Prostate gland (tissue), 2 donors: Measurements from ENCODE around the gene DCST1.
A peak's percentile ranks its signal among the peaks of the same experiment; 100 is the strongest.

Experiments
- POLR2A ChIP-seq: fragments of 450-650 bp; IDR thresholded peaks from one replicate; pipeline ENCODE4 v1.6.1; 2016; ENCODE audit warnings: antibody characterized with exemption, mild to moderate bottlenecking
- POLR2AphosphoS5 ChIP-seq: sonication (generic); formaldehyde crosslinking; IDR thresholded peaks from one replicate; pipeline ENCODE4 v1.6.1; 2017; ENCODE audit warnings: antibody characterized with exemption
- TF ChIP-seq, protein P1 (sequence below), 4 experiments: fragments of 200-600 bp in 2 of 4; fragments of 450-650 bp in 2 of 4; sonication (generic) in 2 of 4; IDR thresholded peaks; 1 replicate in 3 of 4; 2 replicates in 1 of 4; pipeline ENCODE4 v1.5.1; 2016 to 2019; ENCODE audit warnings: antibody characterized with exemption in 4 of 4, mild to moderate bottlenecking in 2 of 4, moderate library complexity in 2 of 4

- TF ChIP-seq POLR2A = no peak
- TF ChIP-seq, protein P1, sequence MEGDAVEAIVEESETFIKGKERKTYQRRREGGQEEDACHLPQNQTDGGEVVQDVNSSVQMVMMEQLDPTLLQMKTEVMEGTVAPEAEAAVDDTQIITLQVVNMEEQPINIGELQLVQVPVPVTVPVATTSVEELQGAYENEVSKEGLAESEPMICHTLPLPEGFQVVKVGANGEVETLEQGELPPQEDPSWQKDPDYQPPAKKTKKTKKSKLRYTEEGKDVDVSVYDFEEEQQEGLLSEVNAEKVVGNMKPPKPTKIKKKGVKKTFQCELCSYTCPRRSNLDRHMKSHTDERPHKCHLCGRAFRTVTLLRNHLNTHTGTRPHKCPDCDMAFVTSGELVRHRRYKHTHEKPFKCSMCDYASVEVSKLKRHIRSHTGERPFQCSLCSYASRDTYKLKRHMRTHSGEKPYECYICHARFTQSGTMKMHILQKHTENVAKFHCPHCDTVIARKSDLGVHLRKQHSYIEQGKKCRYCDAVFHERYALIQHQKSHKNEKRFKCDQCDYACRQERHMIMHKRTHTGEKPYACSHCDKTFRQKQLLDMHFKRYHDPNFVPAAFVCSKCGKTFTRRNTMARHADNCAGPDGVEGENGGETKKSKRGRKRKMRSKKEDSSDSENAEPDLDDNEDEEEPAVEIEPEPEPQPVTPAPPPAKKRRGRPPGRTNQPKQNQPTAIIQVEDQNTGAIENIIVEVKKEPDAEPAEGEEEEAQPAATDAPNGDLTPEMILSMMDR (IDR thresholded peaks at IDR 0.05) = peak; percentile 98 to 99 (median 98)
- peak; percentile 50 for TF ChIP-seq POLR2AphosphoS5
Measured at GRCh38 chr1:155061381-155062150, 27.9 kb downstream of the DCST1 start.
